ENCODE data around the gene RAP1GAP2.

GRCh38 chr17:2899906-2900305 is 103.7 kb downstream of the RAP1GAP2 start:
- TF ChIP-seq, protein P1, sequence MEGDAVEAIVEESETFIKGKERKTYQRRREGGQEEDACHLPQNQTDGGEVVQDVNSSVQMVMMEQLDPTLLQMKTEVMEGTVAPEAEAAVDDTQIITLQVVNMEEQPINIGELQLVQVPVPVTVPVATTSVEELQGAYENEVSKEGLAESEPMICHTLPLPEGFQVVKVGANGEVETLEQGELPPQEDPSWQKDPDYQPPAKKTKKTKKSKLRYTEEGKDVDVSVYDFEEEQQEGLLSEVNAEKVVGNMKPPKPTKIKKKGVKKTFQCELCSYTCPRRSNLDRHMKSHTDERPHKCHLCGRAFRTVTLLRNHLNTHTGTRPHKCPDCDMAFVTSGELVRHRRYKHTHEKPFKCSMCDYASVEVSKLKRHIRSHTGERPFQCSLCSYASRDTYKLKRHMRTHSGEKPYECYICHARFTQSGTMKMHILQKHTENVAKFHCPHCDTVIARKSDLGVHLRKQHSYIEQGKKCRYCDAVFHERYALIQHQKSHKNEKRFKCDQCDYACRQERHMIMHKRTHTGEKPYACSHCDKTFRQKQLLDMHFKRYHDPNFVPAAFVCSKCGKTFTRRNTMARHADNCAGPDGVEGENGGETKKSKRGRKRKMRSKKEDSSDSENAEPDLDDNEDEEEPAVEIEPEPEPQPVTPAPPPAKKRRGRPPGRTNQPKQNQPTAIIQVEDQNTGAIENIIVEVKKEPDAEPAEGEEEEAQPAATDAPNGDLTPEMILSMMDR (IDR thresholded peaks at IDR 0.05): no peak
- TF ChIP-seq POLR2A (IDR thresholded peaks at IDR 0.05): no peak

Measured in Peyer's patch (tissue), 4 donors.